Frontal cortex (tissue), 4 donors: Measurements from ENCODE around the gene FRG1. TPM values are rescaled to one million over a fixed set of nuclear protein-coding genes. Genes with fewer than 3 reads are reported as not detected.
"Not testable (repeated sequence)": the region's sequence is repeated elsewhere in the genome, so short reads cannot be mapped to it uniquely, and the experiment has no call there.

Experiments used
- DNase-seq, 2 donors: peaks; one replicate each; pipeline ENCODE4 v3.0.0; 2012; ENCODE audit warnings: low spot score in 2 of 2
- FAIRE-seq: peaks from 2 replicates; lab custom pipeline; 2012; peaks lifted over from hg19 to GRCh38; lab: Jason Lieb, UNC
- total RNA-seq: library from RNA; depleted of rRNA; stranded (reverse); fragments of >200 nt; gene quantifications from one replicate; pipeline ENCODE4 v1.2.3, GENCODE V29; 2014
- donor health status: control.
- donor health status: control.
- donor health status: control.

The FRG1 gene
- total RNA-seq, result 33.4 TPM

DNA sequence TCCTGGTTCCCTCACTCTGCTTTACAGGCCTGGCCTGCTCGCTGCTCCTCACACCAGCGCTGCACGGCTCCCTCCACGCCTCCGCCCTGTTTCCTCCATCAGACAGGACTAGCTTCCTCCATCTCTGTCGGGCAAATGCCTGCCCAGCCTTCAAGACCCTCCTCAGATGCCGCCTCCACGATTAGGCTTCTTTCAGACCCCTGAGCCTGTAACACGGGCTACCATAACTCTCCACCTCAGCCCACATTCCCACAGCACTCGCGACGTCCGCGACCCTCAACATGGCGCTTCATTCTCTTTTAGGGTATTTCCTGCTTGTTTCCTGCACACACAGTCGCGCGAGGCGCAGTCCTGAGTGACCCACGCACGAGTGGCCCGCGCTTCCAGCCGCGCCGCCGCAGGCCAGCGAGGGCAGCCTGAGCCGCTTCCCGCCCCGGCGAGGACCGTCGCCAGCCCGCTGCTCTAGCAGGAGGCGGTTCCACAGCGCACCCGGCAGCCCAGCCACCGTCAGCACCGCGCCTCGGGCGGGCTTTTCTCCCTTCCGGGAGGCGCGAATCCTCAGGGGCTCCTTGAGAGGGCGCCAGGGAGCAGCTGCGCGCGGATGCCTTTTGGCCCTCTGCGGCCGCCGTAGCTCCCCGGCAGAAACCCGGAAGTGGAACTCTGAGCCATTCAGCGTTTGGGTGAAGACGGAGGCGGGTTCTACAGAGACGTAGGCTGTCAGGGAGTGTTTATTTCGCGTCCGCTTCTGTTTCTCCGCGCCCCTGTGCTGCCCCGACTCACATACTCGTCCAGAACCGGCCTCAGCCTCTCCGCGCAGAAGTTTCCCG, at the start of gene FRG1:
Gene FRG1, plus strand, starts transcription at position 695 of the 827 bp plus-strand sequence. CDS start 138 bp downstream, outside the sequence.
- FAIRE-seq, result no peak

DNA sequence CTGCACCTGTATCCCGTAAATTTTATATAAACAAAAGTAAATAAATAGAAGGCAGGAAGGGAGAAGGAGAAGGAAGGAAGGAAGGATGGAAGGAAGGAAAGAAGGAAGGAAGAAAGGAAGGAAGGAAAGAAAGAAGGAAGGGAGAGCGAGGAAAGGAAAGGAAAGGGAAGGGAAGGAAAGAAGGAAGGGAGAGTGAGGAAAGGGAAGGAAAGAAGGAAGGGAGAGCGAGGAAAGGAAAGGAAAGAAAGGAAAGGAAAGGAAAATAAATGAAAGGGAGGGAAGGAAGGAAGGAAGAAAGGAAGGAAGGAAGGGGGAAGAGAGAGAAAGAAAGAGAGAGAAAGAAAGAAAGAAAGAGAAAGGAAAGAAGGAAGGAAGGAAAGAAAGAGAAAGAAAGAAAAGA, 43.0 kb upstream of the FRG1 start:
- no peak for DNase-seq
- no peak for FAIRE-seq

More for the DNA sequence above, at the start of gene FRG1:
- peak; percentile 86 to 87 for DNase-seq

DNA sequence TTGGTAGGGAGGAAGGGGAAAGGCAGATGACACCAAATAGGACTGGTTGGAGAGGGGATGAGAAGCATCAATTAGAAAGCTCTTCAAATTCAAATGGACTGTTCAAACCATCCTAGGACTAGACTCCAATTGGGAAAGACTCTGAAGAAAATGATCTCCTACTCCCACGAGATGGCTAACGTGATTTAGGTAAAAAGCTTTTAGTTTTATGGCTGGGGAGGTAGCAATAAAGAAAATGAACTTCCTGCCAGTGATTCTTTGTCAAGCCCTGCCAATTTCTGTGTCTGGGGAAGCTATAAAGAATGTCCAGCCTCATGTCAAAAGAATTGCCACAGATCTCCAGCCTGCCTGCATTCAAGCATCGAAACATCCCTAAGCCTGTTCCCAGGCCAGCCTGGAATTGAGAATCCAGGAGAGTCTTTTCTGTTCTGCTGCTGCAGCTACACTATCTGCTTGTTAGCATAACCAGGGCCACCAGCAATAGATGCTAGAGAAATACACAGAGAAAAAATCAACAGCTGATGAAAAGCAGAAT, 41.1 kb upstream of the FRG1 start:
- not testable (repeated sequence) for DNase-seq, FAIRE-seq

DNA sequence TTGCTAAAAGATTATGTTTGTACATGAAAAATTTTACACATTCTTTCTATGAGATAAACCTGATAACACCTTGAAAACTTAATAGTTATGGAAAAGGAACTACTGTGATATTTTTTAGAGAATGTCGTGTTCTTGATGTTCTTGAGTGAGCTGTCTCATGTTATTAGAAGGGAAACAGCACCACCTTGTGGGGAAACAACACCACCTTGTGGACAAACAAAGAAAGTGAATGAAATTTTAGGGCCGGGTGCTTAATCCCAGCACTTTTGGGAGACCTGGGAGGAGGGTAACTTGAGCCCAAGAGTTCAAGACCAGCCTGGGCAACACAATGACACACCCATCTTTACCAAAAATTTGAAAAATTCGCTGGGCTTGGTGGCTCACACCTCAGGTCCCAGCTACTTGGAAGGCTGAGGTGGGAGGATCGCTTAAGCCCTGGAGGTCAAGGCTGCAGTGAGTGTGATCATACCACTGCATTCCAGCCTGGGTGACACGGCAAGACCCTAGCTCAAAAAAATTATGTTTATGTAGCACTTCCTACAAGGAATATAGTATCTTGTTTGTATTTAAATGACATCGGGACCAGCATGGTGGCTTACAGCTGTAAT, 36.1 kb upstream of the FRG1 start:
- peak in 1 of 2 donors; percentile 10 for DNase-seq
- FAIRE-seq, result not testable (repeated sequence)

DNA sequence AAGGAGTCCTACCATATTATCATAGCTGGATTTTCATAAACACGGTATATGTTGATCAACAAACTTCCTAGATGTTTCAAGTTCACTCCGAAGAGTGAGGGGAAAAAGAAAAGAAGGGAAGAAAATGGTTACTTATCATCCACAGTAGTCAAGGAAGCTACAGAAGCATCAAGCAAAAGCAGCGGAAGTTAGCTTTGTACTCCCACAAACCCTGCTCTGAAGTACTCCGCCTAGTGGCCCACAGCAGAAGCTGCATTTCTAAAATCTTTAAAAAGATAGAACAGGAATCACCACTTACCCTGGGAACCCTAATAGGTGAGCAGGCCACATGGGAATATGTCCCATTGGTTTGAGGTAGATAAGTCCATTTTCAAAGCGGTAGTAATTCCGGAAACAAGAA, 28.5 kb upstream of the FRG1 start:
- no peak for DNase-seq

GRCh38 chr4:189917161-189917891, 23.3 kb upstream of the FRG1 start:
- no peak for FAIRE-seq
- DNase-seq, result no peak

More for the DNA sequence above, 28.5 kb upstream of the FRG1 start:
- no peak for FAIRE-seq

- DNase-seq (no peak), FAIRE-seq (peak; percentile 76)
Observed at GRCh38 chr4:189921058-189921457, 19.6 kb upstream of the FRG1 start.

DNA sequence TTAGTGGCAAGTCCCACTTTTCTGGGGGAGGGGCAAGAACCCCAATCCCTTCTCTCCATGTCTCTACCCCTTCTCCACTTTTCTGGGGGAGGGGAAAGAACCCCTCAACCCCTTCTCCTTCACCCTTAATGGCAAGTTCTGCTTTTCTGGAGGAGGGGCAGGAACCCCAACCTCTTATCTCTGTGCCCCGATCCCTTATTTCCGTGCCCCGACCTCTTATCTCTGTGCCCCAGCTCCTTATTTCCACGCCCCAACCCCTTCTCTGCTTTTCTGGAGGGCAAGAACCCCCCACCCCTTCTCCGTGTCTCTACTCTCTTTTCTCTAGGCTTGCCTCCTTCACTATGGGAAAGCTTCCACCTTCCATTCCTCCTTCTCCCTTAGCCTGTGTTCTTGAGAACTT, 13.9 kb upstream of the FRG1 start:
- FAIRE-seq, DNase-seq: not testable (repeated sequence)

DNA sequence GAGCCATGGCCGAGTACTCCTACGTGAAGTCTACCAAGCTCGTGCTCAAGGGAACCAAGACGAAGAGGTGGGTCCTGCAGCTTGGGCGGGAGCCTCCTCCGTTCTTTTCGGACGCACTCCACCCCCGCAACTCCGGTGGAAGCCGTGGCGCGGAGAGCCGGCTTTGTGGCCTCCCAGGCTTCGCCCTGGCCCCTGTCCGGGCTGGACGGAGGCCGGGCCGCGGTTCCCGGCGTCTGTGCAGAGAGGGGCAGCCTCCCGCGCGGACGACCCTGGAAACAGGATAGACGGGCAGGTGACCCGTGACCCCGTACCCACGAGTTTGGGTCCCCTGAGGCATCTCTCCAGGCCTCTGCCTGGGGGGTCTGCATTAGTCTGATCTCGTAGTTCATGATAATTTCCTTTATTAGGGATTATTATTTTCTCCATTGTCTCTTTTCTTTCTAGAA, 356 bp downstream of the FRG1 start:
- FAIRE-seq, result no peak
- no peak for DNase-seq

DNA sequence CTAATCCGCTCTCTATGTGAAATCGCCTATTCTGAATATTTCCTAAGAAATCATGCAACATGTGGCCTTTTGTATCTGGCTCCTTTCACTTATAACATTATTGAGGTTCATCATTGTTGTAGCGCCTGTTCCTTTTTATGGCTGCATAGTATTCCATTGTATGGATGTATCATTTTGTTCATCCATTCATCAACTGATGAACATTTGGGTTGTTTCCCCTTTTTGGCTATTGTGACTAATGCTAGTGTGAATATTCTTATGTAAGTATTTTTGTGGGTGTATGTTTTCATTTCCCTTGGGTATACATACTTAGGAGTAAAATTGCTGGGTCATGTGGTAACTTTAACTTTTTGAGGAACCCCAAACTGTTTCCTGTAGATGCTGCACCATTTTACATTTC, 1.7 kb downstream of the FRG1 start:
- DNase-seq, FAIRE-seq: not testable (repeated sequence)

DNA sequence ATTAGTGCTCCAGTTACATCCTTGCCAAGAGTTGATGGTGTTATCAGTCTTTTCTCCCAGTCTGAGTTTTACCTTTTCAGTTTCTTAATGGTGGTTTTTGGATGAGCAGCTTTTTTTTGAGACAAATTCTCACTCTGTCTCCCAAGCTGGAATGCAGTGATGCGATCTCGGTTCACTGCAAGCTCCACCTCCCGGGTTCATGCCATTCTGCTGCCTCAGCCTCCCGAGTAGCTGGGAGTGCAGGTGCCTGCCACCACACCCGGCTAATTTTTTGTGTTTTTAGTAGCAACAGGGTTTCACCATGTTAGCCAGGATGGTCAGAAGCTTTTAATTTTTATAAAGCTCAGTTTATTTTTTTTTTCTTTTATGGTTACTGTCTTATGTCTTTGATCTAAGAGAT, 3.4 kb downstream of the FRG1 start:
- not testable (repeated sequence) for FAIRE-seq, DNase-seq

GRCh38 chr4:189946906-189947305, 6.2 kb downstream of the FRG1 start:
- DNase-seq, FAIRE-seq: not testable (repeated sequence)

- not testable (repeated sequence) for FAIRE-seq, DNase-seq
Observed at GRCh38 chr4:189948486-189948885, 7.8 kb downstream of the FRG1 start.

GRCh38 chr4:189969291-189969690, 28.6 kb downstream of the FRG1 start:
- FAIRE-seq, DNase-seq: not testable (repeated sequence)

- FAIRE-seq (no peak), DNase-seq (no peak)
Observed at GRCh38 chr4:189973646-189974045, 33.0 kb downstream of the FRG1 start.

- no peak for DNase-seq
- FAIRE-seq, result no peak
Observed at GRCh38 chr4:189974056-189974455, 33.4 kb downstream of the FRG1 start.

GRCh38 chr4:189979196-189980047, 38.8 kb downstream of the FRG1 start:
- FAIRE-seq, result no peak

GRCh38 chr4:189980292-189980691, 39.6 kb downstream of the FRG1 start:
- DNase-seq, FAIRE-seq: not testable (repeated sequence)

More at GRCh38 chr4:189979196-189980047, 38.8 kb downstream of the FRG1 start:
- DNase-seq, result no peak

DNA sequence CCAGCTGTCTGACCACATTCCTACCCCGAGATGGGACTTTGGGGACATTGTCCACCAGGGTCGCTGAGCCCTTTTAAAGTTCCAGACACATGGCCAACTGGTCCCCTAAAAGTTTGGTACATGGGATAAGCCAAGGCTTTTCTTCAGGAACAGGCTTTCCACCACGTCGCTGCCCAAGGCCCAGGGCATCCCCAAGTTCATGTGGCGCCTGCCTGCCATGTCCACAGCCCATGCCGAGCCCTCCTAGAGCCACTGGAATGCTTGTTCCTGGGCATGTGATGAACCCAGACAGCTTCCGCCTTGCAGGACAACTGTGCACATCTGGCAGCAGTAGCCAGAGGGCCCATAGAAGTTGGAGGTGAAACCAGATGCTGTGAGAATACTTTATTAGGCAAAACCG, 41.3 kb downstream of the FRG1 start:
- DNase-seq (no peak), FAIRE-seq (no peak)
